HG03095 (cell line): ENCODE results near the gene ELL2.
"Not testable (repeated sequence)": the region's sequence is repeated elsewhere in the genome, so short reads cannot be mapped to it uniquely, and the experiment has no call there.

Experiments used
- ATAC-seq: cut with Tn5 transposase; IDR thresholded peaks from one replicate; pipeline ENCODE4 v1.9.1; 2021; ENCODE audit warnings: moderate library complexity; ENCODE audit not compliant: unreplicated experiment

Gene ELL2

DNA sequence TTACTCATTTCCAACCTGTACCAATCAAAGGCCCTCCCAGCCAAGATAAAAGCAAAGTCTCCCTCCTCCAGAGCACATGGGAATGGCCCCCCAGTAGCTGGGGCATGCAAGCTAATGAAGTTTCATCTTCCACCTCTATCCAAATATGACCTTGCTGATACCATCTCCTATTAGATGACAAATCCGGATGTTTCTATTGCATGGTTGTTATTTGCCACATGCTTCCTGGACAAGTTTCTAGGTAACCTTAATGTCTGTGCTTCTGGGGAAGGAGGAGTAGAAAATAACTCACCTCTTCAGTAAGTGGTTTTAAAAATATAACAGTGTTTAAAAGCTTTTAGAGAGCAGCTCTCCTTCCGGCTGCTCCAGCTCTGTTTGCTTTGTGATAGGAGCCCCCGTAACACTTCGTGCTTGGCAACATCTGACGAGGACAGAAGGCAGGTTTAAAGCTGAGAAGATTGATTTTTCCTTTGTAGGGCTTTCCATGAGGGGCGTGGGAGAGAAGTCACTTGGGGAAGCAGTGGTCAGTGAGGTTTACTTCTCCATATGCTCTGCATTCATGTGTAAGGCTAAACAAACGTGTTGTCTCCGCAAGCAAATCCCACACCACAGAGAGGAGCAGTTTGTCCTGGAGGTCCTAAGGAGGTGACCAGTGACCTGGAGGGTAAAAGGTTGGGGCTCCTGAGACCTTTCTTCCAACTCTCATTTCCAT lies 98.8 kb downstream of the ELL2 start:
- ATAC-seq, result no peak

DNA sequence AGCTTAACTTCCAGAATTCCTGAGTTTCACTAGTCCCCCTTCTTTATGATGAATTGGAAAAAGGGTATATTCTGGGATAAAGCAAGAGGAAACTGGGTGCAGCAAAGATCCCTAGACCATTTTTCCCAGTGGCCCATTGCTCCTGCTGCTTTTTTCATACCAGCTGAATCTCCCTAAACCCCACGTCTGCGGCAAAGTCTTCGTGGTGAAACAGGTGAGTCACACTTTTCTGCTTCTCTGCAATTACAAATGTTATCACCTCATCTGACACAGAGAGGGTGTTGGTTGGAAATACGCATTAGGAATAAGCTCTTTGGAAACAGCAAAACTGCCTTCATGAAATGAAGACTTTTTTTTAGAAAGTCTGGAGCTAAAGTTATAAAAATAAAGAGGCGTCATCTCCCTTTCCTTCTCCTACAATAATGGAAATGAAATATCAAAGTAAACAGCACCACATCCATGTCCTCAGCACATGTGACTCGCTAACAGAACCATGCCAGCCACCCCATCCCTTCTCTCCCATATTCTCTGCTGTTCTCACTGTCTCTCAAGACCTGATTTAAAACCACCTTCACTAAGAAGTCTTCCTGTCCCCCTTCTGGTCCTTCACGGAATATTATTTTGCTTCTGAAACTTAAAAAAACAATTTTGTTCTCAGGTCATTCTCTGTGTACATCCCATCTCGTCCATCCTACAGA lies 99.6 kb downstream of the ELL2 start:
- ATAC-seq, result no peak

DNA sequence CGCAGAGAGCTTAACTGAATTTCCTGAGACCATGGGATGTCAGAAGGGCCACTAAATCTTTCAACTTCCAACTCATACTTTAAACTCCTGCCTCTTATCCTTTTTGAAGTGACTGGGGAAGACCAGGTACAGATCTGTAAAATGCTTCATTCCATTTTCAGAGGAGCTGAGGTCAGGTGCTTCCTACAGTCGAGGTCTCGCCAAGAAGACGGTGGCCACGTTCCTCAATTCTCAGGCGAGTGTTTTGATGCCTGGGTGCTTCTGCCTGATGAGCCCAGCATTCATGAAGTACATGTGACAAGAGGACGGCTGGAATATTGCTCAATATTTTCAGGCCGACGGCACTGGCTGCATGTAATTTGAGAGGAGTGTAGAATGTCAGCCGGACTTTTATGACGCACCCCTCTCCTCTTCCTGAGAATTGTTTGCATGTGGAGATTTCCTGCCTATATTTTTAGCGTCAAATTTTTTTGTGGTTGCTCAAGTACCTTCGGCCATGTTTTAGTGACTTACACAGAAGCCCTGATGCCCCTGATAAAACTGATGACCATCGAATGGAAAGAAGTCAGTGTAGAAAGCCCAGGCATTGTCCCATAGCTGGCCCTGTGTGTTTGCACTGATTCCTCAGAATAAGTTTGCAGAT lies 100.3 kb downstream of the ELL2 start:
- ATAC-seq, result no peak

DNA sequence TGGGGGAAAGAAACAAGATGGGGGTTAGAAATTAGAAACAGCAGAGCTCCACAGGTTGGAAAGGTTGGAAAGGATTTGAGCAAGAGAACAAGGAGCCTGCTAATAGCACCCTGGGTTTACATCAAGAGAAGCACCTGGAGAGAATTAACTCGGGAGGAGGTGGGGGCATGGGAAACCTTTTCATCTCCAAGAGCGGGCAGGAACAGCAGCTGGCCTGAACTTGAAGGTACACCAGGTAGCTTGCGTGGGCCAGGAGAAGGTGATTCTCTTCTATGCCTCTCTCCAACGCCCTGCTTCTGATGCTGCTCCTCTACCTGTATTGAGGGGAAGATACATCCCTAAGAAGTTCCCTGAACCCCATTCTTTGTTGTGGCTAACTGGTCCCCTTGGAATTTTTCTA lies 102.0 kb downstream of the ELL2 start:
- no peak for ATAC-seq

DNA sequence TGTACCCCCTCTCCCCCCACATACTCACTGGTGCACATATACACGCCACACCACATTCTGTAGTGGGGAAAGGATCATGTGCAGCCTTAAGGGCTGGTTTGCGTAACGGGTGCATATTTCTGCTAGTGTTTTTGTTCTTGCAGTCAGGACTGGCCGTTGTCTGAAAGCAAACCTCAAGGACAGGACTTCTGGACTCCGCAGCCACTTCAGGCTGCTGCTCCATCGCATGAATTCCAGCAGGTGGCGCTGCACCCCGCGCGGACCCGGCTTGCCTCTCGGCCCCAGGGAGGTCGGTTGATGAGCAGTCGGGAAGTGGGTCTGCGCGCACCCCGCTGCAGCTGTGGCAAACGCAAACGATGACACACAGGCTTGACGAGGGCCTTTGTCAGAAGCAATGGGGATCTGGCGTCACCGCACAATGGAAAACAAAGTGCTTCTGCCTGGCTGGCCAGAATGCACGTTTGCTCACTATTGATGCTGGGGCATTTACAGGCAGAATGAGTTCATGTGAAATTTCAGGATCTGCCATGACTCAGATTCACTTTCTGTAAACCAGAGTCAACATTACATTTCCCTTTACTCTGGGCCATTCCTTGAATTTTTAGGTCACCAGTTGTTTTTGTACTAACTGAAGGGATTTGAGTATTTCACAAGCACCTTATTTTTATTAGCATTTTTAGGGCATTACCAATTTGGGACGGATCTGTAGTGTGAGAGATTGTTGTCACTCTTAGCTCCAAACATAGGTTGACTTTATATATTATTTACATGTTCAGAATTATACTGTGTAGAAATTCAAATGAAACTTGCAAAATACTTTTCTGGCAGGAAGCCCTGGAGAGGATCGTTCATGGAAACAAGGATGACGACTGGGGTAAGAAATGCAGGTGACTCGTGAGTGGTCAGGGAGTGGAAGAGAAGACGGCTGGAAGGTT lies 102.7 kb downstream of the ELL2 start:
- peak; percentile 78 for ATAC-seq

GRCh38 chr5:95858023-95858461 lies 103.6 kb downstream of the ELL2 start:
- no peak for ATAC-seq

DNA sequence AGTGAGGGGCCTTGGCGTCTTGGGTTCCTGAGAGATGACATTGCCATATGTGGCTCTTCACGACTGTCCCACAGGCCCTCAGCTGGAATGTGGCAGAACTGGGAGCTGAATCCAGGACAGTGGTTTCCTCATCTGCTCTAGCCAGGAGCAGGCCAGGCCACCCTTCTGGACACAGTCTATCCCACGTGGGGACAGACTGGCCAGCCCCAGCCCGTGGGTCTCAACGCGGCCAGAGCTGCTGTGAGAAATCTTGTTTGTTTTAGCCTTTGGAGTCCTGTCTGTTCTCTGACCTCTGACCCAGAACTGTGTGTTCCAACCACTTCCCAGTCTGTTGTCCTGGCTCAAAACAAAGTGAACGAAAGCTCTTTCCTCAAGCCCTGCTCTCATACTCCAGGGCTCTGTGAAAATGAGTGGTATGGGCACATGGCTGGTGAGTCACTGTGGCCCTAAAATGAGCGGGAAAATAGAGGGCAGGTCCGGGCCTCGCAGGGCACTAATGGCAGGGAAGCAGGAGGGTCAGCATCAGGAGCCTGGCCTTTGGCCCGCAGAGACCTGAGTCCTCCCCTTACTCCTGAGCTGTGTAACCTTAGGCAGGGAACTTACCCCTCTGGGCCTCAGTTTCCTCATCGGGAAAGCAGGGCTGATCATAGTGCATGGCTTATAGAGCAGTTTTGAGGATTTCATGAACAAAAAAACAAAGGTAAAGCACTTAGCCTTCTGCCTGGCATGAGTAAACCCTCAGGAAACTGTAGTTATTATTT lies 104.3 kb downstream of the ELL2 start:
- no peak for ATAC-seq

GRCh38 chr5:95856501-95856981 lies 105.1 kb downstream of the ELL2 start:
- ATAC-seq, result no peak

DNA sequence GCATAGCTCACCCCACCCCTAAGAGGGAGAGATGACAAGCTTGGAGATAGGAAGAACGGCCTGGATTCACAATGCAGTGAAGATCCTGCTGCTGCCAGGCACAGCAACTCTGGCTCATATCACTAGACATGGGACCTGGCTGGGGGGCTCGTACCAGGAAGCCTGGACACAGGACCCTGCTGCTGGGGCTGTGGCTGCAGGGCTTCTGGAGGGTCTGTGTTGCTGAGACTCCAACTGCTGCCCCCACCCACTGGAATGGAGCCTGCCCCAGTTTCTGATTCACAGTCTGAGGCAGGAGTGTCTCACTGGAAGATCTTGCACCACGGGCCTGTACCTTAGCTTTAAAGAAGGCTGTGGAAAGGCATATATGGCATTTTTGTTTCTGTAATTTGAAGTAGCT lies 108.2 kb downstream of the ELL2 start:
- ATAC-seq, result no peak

DNA sequence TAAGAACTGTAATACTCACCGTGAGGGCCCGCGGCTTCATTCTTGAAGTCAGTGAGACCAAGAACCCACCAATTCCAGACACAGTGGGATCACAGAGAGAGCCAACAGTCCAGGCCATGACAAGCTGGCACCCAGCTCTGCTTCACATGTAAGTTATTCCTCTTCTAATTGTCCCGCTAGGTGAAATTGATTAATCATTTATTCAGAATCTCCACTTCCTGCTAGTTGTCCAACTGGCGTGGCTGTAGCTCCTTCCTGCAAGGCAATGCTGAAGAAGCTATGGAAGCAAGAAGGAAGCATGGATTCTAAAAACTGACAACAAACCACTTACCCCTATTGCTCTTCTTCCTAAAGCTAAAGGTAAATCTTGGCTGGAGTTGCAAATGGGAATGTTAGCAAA lies 109.1 kb downstream of the ELL2 start:
- ATAC-seq, result no peak

DNA sequence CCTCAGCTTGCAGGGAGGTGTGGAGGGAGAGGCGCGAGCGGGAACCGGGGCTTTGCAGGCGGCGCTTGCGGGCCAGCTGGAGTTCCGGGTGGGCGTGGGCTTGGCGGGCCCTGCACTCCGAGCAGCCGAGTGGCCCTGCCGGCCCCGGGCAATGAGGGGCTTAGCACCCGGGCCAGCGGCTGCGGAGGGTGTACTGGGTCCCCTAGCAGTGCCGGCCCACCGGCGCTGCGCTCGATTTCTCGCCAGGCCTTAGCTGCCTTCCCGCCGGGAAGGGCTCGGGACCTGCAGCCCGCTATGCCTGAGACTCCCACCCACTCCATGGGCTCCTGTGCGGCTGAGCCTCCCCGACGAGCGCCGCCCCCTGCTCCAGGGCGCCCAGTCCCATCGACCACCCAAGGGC lies 110.5 kb downstream of the ELL2 start:
- not testable (repeated sequence) for ATAC-seq

GRCh38 chr5:95850391-95850894 lies 111.2 kb downstream of the ELL2 start:
- ATAC-seq, result no peak

- ATAC-seq, result no peak
Observed at GRCh38 chr5:95848701-95849100, 113.0 kb downstream of the ELL2 start.

- ATAC-seq, result no peak
Observed at GRCh38 chr5:95847261-95847592, 114.4 kb downstream of the ELL2 start.

GRCh38 chr5:95846554-95847260 lies 114.9 kb downstream of the ELL2 start:
- no peak for ATAC-seq

DNA sequence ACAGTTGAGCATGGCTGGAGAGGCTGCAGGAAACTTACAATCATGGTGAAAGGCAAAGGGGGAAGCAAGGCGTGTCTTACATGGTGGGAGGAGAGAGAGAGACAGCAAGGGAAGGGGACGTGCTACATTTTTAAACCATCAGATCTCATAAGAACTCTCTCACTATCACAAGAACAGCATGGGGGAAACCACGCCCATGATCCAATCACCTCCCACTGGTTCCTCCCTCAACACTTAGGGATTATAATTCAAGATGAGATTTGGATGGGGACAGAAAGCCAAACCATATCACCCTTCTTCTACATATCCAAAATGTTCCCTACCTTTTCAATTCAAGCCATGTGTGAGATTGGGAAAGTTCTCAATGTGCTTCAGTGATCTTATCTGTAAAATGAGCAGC lies 116.3 kb downstream of the ELL2 start:
- ATAC-seq, result no peak

DNA sequence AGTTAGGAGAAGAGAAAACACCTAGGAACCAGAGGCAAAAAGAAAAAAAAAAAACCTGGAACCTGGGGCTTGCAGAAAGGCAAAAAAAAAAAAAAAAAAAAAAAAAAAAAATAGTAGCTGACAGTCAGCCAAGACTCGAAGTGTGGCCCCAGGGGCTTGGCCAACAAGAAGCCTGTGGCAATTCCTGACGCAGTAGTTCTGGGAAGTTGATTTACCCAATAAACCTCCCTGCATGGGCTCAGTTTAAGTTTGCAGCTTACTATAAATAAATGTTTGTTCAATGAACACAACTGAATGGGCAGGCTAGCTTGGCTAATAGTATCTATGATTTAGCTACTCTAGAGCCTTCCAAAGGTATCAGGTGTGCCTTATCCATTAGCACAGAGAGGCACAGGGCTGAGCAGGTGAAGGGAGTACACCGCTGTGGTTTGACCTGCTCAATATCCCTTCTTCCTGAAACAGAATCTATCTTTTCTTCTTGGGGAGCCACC lies 117.9 kb downstream of the ELL2 start:
- no peak for ATAC-seq

- peak; percentile 91 for ATAC-seq
Observed at GRCh38 chr5:95842854-95843544, 118.7 kb downstream of the ELL2 start.
